GM21825 (cell line): ENCODE measurements around the gene CHCHD6.

Experiments used
- ATAC-seq: cut with Tn5 transposase; IDR thresholded peaks from one replicate; pipeline ENCODE4 v1.9.1; 2021; ENCODE audit warnings: mild to moderate bottlenecking, moderate library complexity; ENCODE audit not compliant: unreplicated experiment

The CHCHD6 gene

GRCh38 chr3:126970101-126970500 lies 266.1 kb downstream of the CHCHD6 start:
- no peak for ATAC-seq

GRCh38 chr3:126970921-126971320 lies 266.9 kb downstream of the CHCHD6 start:
- ATAC-seq: no peak

GRCh38 chr3:126971891-126972351 lies 267.9 kb downstream of the CHCHD6 start:
- ATAC-seq: no peak

- ATAC-seq: no peak
Observed at GRCh38 chr3:126972866-126973265, 268.8 kb downstream of the CHCHD6 start.

- no peak for ATAC-seq
Observed at GRCh38 chr3:126973814-126974213, 269.8 kb downstream of the CHCHD6 start.

- ATAC-seq: no peak
Observed at GRCh38 chr3:126974756-126975155, 270.7 kb downstream of the CHCHD6 start.

GRCh38 chr3:126976906-126977305 lies 272.9 kb downstream of the CHCHD6 start:
- ATAC-seq: no peak

- no peak for ATAC-seq
Observed at GRCh38 chr3:126977821-126978220, 273.8 kb downstream of the CHCHD6 start.

- no peak for ATAC-seq
Observed at GRCh38 chr3:126978291-126978690, 274.3 kb downstream of the CHCHD6 start.

GRCh38 chr3:126979046-126979628 lies 275.1 kb downstream of the CHCHD6 start:
- ATAC-seq: no peak

GRCh38 chr3:126980266-126980811 lies 276.3 kb downstream of the CHCHD6 start:
- no peak for ATAC-seq

GRCh38 chr3:126982126-126982470 lies 278.1 kb downstream of the CHCHD6 start:
- ATAC-seq: peak; percentile 41

- ATAC-seq: peak; percentile 53
Observed at GRCh38 chr3:126982471-126983175, 278.6 kb downstream of the CHCHD6 start, which contains the start of gene PLXNA1. Gene PLXNA1 (plus strand): TSS chr3:126983115. CDS start chr3:126988594, 5,479 bp downstream.

- ATAC-seq: no peak
Observed at GRCh38 chr3:126983276-126983652, 279.2 kb downstream of the CHCHD6 start.

GRCh38 chr3:126983653-126984390 lies 279.8 kb downstream of the CHCHD6 start:
- ATAC-seq: no peak

- ATAC-seq: no peak
Observed at GRCh38 chr3:126984391-126985131, 280.5 kb downstream of the CHCHD6 start.

- ATAC-seq: no peak
Observed at GRCh38 chr3:126985132-126985985, 281.3 kb downstream of the CHCHD6 start.

- no peak for ATAC-seq
Observed at GRCh38 chr3:126986001-126986400, 282.0 kb downstream of the CHCHD6 start.

- ATAC-seq: no peak
Observed at GRCh38 chr3:126987129-126987528, 283.1 kb downstream of the CHCHD6 start.

- no peak for ATAC-seq
Observed at GRCh38 chr3:126987596-126987995, 283.6 kb downstream of the CHCHD6 start.
